K562 (cell line): ENCODE data around the gene TMEM120B. TPM values are rescaled to one million over a fixed set of nuclear protein-coding genes. Genes with fewer than 3 reads are reported as not detected.

Experiments
- CREB1 ChIP-seq, 2 experiments: sonication (generic) in 1 of 2; formaldehyde crosslinking in 1 of 2; IDR thresholded peaks; 2 replicates each; pipeline versions ENCODE4 v1.6.1 to v1.8.0; 2012 to 2022; ENCODE audit warnings: inconsistent platforms in 1 of 2, mild to moderate bottlenecking in 1 of 2, missing genetic modification reagents in 1 of 2, moderate library complexity in 1 of 2
- FOXP1 ChIP-seq: sonication (generic); formaldehyde crosslinking; IDR thresholded peaks from 2 replicates; pipeline ENCODE4 v1.8.0; 2022; ENCODE audit warnings: mild to moderate bottlenecking, missing genetic modification reagents
- GATAD2A ChIP-seq: fragments of 450-650 bp; IDR thresholded peaks from 2 replicates; pipeline ENCODE4 v1.6.1; 2017
- IFI16 ChIP-seq: fragments of 250-450 bp; sonication (Bioruptor Pico); IDR thresholded peaks from 2 replicates; pipeline ENCODE4 v2.1.2; 2022; ENCODE audit warnings: mild to moderate bottlenecking, inconsistent platforms
- KDM4B ChIP-seq, 2 experiments: fragments of 450-650 bp in 1 of 2; sonication (generic) in 1 of 2; IDR thresholded peaks; 2 replicates each; pipeline ENCODE4 v1.6.1; 2016 to 2017; ENCODE audit warnings: borderline replicate concordance in 2 of 2, antibody characterized with exemption in 1 of 2, low read depth in 1 of 2, mild to moderate bottlenecking in 1 of 2
- PBX2 ChIP-seq, 2 experiments: IDR thresholded peaks in 1 of 2; conservative IDR thresholded peaks in 1 of 2; 2 replicates each; pipeline ENCODE4 v1.6.1; 2016; ENCODE audit warnings: low read depth in 2 of 2, mild to moderate bottlenecking in 1 of 2, missing compliant biosample characterization in 1 of 2, missing genetic modification characterization in 1 of 2, moderate library complexity in 1 of 2
- RBM14 ChIP-seq: fragments of 200-400 bp; formaldehyde crosslinking; IDR thresholded peaks from 2 replicates; pipeline ENCODE4 v1.6.1; 2018; ENCODE audit warnings: low read depth, mild to moderate bottlenecking, low read length, moderate library complexity, borderline replicate concordance; ENCODE audit not compliant: insufficient read depth
- SPI1 ChIP-seq: IDR thresholded peaks from 2 replicates; pipeline ENCODE4 v1.6.1; 2011; ENCODE audit warnings: low read depth, low read length, control low read depth, borderline replicate concordance
- SRF ChIP-seq, 2 experiments: fragments of 250-450, 450-650 bp in 1 of 2; sonication (Bioruptor Pico) in 1 of 2; sonication (generic) in 1 of 2; formaldehyde crosslinking; IDR thresholded peaks; 2 replicates each; pipeline versions ENCODE4 v1.5.0 to v1.5.1; 2020 to 2022; ENCODE audit warnings: mild to moderate bottlenecking in 1 of 2, missing genetic modification reagents in 1 of 2
- TEAD4 ChIP-seq, 2 experiments: sonication (generic) in 1 of 2; formaldehyde crosslinking in 1 of 2; IDR thresholded peaks; 2 replicates each; pipeline versions ENCODE4 v1.6.1 to v1.8.0; 2012 to 2022; ENCODE audit warnings: borderline replicate concordance in 1 of 2, inconsistent platforms in 1 of 2, low read length in 1 of 2, mild to moderate bottlenecking in 1 of 2, missing genetic modification reagents in 1 of 2
- ZNF165 ChIP-seq: fragments of 250-450 bp; sonication (Bioruptor Pico); IDR thresholded peaks from 2 replicates; pipeline ENCODE4 v1.4.0; 2020; ENCODE audit warnings: borderline replicate concordance
- ZNF449 ChIP-seq: fragments of 250-450 bp; sonication (Bioruptor Pico); IDR thresholded peaks from 2 replicates; pipeline ENCODE4 v1.8.0; 2022; ENCODE audit warnings: moderate library complexity, mild to moderate bottlenecking, inconsistent platforms
- polyA plus RNA-seq, 8 experiments: library from polyadenylated mRNA; depleted of rRNA in 4 of 8; stranded (reverse) in 5 of 8; unstranded in 3 of 8; fragments of >200 nt; fragmentation: Nextera tagmentation in 2 of 8; fragmentation: Illumina TruSeq in 1 of 8; extraction: Ambion mirVana in 2 of 8; extraction: Trizol in 1 of 8; gene quantifications; 2 replicates each; pipeline versions ENCODE4 v1.2.1 to v1.2.3, GENCODE V29; 2011 to 2014; ENCODE audit warnings: inconsistent platforms in 1 of 8, missing spikeins in 1 of 8
- total RNA-seq, 7 experiments: library from RNA; depleted of rRNA in 6 of 7; stranded (reverse); fragments of >200 nt in 6 of 7; fragmentation: Illumina TruSeq in 2 of 7; extraction: Trizol in 2 of 7; gene quantifications; 2 replicates each; pipeline versions ENCODE4 v1.2.1 to v1.2.3, GENCODE V29; 2011 to 2021; ENCODE audit warnings: low replicate concordance in 1 of 7
- TF ChIP-seq, protein P1 (sequence below): fragments of 250-450 bp; sonication (Bioruptor Pico); IDR thresholded peaks from 2 replicates; pipeline ENCODE4 v1.5.0; 2022; ENCODE audit warnings: mild to moderate bottlenecking
- TF ChIP-seq, protein P2 (sequence below): sonication (generic); formaldehyde crosslinking; IDR thresholded peaks from 2 replicates; pipeline ENCODE4 v1.4.0; 2020; ENCODE audit warnings: mild to moderate bottlenecking, missing genetic modification reagents
- TF ChIP-seq, protein P3 (sequence below): sonication (generic); formaldehyde crosslinking; IDR thresholded peaks from 2 replicates; pipeline ENCODE4 v1.8.0; 2022; ENCODE audit warnings: mild to moderate bottlenecking, missing genetic modification reagents

The TMEM120B gene
- total and polyA plus RNA-seq, 9 of the 15 experiments (the other 6 are each of a cell fraction or from before 2014, with no cell fraction given), result 1.7 to 18.6 (median 7.4) TPM

GRCh38 chr12:121799156-121799841, 86.7 kb downstream of the TMEM120B start (continued):
- TF ChIP-seq SPI1, result no peak
- TF ChIP-seq ZNF165 (CRISPR knock-in tag), result no peak
- TF ChIP-seq, protein P1, sequence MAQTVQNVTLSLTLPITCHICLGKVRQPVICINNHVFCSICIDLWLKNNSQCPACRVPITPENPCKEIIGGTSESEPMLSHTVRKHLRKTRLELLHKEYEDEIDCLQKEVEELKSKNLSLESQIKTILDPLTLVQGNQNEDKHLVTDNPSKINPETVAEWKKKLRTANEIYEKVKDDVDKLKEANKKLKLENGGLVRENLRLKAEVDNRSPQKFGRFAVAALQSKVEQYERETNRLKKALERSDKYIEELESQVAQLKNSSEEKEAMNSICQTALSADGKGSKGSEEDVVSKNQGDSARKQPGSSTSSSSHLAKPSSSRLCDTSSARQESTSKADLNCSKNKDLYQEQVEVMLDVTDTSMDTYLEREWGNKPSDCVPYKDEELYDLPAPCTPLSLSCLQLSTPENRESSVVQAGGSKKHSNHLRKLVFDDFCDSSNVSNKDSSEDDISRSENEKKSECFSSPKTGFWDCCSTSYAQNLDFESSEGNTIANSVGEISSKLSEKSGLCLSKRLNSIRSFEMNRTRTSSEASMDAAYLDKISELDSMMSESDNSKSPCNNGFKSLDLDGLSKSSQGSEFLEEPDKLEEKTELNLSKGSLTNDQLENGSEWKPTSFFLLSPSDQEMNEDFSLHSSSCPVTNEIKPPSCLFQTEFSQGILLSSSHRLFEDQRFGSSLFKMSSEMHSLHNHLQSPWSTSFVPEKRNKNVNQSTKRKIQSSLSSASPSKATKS (CRISPR knock-in tag), result no peak
- no peak; the same call in 1 of the 2 replicates for TF ChIP-seq CREB1 (IDR thresholded peaks at IDR 0.05)
- TF ChIP-seq CREB1 (CRISPR knock-in tag; IDR thresholded peaks at IDR 0.05), result no peak
- TF ChIP-seq FOXP1, result no peak
- TF ChIP-seq SRF (CRISPR knock-in tag; IDR thresholded peaks at IDR 0.05), result 0 out of 4 replicates have a peak, but pooled peaks of 1 of the 2 experiments have one; percentile 68
- no peak for TF ChIP-seq TEAD4 (IDR thresholded peaks at IDR 0.05; ENCODE audit: low read length)
- no peak for TF ChIP-seq TEAD4 (CRISPR knock-in tag; IDR thresholded peaks at IDR 0.05; ENCODE audit: borderline replicate concordance)
- TF ChIP-seq IFI16 (CRISPR knock-in tag), result no peak
- TF ChIP-seq ZNF449, result no peak
- TF ChIP-seq PBX2 (CRISPR knock-in tag; IDR thresholded peaks at IDR 0.05; ENCODE audit: low read depth), result peak; percentile 80
- TF ChIP-seq PBX2 (tag; conservative IDR thresholded peaks at IDR 0.05; ENCODE audit: low read depth), result peak; percentile 90
- TF ChIP-seq, protein P2, sequence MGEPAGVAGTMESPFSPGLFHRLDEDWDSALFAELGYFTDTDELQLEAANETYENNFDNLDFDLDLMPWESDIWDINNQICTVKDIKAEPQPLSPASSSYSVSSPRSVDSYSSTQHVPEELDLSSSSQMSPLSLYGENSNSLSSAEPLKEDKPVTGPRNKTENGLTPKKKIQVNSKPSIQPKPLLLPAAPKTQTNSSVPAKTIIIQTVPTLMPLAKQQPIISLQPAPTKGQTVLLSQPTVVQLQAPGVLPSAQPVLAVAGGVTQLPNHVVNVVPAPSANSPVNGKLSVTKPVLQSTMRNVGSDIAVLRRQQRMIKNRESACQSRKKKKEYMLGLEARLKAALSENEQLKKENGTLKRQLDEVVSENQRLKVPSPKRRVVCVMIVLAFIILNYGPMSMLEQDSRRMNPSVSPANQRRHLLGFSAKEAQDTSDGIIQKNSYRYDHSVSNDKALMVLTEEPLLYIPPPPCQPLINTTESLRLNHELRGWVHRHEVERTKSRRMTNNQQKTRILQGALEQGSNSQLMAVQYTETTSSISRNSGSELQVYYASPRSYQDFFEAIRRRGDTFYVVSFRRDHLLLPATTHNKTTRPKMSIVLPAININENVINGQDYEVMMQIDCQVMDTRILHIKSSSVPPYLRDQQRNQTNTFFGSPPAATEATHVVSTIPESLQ (CRISPR knock-in tag), result 0 out of 2 replicates have a peak, but pooled peaks have one; percentile 25
- no peak for TF ChIP-seq GATAD2A
- TF ChIP-seq KDM4B (IDR thresholded peaks at IDR 0.05; ENCODE audit: borderline replicate concordance in 2 of 2, low read depth in 1 of 2), result peak in 1 of 2 experiments; percentile 20; a peak in 1 of 4 replicates
- no peak for TF ChIP-seq RBM14
- TF ChIP-seq, protein P3, sequence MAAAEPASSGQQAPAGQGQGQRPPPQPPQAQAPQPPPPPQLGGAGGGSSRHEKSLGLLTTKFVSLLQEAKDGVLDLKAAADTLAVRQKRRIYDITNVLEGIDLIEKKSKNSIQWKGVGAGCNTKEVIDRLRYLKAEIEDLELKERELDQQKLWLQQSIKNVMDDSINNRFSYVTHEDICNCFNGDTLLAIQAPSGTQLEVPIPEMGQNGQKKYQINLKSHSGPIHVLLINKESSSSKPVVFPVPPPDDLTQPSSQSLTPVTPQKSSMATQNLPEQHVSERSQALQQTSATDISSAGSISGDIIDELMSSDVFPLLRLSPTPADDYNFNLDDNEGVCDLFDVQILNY, result no peak
